Caki2 (cell line): ENCODE measurements around the gene RALGDS. TPM values are rescaled to one million over a fixed set of nuclear protein-coding genes. Genes with fewer than 3 reads are reported as not detected.

Source experiments
- DNase-seq: peaks from one replicate; pipeline ENCODE4 v3.0.0-alpha.2; 2015; ENCODE audit warnings: low read depth
- in situ Hi-C: cut with HindIII; loops from 2 replicates; pipeline ENCODE4 v1.10.0; 2016; ENCODE audit warnings: low sequenced_read_pairs, low pct_unique_long_range_greater_than_20kb, mixed read lengths
- total RNA-seq: library from RNA; depleted of rRNA; stranded (reverse); fragments of >200 nt; shearing (Covaris generic); gene quantifications from 2 replicates; pipeline ENCODE4 v1.2.3, GENCODE V29; 2014; ENCODE audit warnings: low replicate concordance

The RALGDS gene
- total RNA-seq, 1 experiment from 2014 or later: 18.6 TPM

DNA sequence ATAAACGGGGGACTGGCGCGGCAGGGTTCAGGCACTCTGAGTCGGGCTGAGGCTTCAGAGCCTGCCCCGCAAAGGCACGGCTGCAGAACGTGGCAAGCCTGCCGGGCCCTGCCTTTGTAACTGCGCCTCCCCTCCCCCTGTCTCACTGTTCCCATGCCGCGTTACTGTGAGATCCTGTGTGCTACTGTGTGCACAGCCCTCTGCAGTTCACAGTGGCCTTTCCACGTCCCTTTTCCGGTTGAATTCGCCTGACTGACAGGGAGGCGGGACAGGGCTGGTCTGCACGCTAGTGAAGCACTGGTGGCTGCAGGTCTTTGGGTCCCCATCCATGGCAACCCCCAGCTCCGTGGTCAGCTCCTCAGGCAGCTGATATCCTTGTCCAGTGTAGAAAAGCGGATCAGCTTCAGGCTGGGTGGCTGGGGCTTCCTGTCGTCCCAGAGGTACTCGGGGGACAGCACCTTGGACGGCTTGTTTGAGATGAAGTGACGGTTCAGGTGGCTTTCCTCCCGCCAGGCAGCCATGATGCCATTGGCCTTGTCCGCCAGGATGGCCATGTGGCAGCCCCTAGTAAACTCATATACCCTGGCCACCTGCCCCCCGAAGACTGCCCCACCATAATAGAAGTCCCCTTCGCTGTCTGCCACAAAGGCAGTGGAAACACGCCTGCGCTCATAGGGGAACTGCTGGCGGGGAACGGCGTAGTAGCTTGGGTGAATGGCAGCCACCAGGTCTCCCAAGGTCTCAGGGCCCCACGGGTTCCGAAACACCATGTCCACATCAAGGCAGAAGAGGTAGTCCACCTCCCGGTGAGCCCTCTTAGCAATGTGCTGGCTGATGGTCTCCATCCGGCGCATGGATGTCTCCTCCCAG is 32.4 kb upstream of the RALGDS start:
- in situ Hi-C loops: no loop called here
- DNase-seq: no peak

DNA sequence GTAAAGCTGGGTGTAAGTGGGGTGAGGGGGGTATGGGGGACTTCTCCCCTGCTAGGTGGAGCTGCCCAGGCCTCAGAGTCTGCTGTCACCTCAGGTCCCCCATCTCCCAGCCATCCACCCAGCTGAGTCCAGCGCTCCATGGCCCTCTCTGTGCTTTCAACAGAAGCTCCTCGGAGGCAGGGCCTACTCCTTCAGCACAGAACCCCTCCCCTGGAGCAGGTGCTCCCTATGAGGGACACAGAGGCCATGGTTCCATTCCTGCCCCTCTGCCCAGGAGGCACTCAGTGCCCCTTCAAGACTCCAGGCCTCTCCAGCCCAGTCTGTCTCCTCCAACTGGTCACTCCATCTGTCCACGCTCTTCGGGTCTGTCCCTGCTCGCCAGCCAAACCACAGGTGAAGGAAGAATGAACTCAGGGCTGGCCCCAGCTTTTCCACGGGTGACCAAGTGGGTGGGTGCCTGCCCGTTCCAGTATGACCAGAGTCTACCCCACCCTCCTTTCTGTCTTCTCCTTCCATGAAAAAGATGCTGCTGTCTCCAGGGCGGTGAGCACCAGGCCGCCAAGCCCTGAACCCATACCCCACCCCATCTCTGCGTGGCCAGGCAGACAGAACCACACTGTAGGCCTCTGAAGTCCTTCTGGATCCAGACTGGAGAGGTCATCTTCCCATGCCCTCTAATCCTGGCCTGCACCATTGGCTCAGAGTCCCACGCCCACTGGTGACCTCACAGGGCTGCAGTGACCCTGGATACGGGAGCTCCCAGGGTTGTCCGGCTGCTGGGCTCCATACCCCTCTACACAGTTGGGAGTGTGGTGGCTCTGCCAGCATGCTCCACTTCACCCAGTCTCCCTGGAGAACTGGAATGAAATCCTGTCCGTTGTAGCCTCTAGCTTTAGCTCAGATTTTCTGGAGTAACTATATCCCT is 30.8 kb upstream of the RALGDS start:
- no peak for DNase-seq
- in situ Hi-C loops: no loop called here

DNA sequence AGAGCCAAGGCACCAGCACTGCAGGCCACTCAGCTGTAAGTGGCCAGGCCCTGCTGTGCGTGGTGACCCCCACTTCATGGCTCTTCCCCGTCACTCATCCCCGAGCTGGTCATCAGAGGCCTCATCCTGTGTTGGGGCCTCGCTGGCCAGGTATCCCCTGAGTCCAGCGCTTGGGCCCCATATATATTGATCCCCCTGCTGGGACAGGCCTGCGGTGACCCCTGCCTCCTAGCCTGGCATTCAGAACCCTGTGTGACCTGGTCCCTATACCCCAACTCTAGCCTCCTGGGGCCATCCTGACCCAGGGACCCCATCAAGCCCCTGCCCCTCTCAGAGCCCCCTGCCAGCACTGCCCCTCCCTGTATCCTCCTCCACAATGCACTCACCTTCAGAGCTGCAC is 30.0 kb upstream of the RALGDS start:
- DNase-seq: no peak
- in situ Hi-C loops: no loop called here

DNA sequence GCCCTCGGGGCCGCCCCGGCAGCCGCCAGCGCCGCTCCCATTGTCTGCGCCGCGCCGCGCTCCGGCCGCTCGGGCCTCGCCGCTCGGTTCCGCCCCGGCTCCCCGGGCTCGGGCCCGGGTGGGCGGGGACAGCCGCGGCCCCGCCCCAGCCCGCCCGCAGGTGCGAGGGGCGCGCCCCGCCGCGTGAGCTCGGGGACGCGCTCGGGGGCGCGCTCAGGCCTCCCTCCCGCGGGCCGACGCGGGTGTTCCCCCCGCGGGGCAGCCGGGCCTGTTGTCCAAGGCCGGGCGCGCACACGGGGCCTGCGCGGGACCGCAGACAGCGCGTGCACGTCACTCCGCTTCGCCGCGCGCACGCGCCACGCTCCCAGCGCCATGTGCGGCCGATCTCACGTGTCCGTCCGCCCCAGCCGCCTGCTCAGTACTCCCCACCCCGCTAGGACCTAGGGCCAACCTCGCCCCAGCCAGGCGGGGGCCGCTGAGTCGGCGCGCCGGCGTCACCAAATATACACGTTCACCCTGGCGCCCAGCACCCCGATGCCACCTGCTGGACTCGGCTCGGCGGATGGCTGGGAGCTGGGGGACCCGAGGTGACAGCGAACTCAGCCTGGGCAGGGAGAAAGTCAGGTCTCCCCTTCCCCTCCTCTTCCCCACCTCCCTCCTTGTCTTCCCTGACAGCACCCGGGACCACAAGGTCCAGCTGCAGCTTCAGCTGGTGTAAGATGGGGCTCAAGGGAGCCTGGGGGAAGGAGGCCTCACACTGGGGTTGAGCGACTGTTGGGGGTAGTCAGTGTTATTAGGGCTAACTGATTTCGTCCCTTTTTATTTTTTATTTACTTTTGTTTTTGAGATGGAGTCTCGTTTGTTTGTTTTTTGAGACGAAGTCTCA is 28.3 kb upstream of the RALGDS start:
- in situ Hi-C loops: no loop called here
- DNase-seq: peak; percentile 94

DNA sequence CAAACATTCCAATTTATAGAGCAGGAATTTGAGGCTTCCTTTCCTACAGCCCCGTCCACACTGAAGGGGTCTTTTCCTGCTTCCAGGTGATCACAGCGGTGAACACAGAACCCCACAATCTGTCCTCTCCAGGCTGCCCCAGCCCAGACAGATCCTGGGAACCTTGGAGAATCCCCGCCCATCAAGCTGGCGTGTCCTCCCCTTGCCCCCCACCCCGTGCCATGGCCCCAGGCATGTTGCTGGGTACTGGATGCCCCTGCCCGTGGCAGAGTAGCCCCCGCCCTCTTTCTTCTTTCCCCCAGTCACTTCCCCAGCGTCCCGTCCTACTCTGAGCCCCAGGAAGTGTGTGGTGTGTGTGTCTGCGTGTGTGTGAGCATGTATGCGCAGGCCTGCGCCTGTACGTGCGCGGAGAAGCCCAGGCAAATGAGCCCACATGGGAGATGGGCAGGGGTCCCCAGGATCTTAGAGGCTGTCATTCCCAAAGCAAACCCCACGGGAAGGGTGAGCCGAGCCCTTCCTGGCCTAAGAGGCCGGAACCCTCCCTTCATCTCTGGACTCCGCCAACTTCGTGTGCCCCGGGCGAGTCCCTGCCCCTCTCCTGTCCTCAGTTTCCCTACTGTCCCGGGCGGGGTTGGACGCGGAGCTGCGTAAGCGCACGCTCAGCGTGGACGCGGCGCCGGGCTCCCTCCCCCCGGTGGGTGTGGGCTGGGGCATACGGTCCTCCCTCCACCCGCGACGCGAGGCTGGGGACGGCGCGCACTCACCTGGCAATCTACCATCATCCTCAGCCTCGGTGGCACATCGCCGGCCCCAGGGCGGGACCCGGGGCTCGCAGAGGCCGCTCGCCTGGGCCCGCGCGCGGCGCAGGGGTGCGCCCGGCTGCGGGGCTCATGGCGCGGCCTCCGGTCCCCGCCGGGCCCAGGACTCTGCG is 27.4 kb upstream of the RALGDS start:
- in situ Hi-C loops: no loop called here
- peak; percentile 47 for DNase-seq

DNA sequence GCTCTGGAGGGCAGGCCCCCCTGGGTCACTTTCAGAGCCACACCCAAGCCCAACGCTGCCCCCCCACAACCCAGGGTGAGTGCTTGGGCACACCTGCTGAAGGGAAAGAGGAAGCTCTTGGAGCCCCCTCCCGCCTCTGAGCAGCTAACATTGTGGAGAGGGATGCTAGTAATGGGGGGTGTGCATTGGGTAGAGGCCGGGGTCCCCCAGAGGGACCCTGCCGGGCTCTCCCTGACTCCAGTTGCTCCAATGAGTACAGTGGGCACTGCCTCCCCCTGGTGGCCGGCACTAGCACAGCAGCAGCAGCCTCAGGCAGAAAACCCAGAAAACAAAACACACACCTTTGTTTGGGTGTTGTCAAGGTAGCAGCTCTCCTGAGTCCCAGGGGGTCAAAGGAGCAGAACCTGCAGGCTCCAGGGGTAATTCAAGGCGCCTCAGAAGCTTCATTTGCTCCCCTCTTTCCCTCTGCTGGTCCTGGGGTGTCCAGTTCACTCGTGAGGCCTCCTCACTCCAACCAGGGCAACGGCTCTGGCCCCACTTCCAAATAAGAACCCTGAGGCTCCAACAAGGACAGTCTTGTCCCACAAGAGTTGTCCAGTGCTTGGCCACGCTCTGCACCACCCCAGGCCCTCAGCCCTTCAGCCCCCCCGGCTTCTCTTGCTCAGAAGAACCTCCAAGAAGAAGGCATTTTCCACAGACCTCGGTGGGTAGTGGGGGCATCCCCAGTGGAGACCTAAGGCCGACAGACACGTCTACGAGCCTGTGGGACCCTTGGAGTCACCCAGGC is 26.6 kb upstream of the RALGDS start:
- in situ Hi-C loops: no loop called here

DNA sequence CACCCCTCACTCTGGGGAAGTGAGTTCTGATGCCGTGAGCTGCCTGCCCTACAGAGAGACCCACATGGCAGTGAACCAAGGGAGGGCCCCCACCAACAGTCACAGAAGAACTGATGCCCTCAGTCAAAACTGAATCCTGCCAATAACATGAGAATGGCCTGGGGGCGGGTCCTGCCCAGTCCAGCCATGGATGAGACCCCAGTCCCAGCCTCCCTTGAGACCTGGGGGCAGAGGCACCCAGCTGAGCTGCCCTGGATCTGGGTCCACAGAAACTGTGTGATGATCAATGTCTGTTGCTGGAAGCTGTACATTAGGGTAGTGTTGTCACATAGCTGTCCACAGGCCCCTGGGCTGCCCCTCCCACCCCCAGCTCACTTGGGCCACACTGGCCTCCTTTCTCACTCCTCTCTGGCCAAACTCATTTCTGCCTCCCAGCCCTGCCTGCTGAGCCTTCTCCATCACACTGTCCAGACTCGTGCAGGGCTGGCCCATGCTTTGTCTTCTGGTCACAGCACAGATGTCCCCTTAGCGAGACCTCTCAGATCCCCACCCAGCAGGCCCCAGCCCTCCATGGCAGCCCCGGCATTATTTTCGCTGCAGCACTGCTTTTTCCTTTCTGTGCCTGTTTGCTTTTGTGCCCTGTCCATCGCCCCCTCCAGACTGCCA is 25.8 kb upstream of the RALGDS start:
- DNase-seq: no peak
- in situ Hi-C loops: no loop called here

More for the DNA sequence above, 26.6 kb upstream of the RALGDS start:
- peak; percentile 77 for DNase-seq

DNA sequence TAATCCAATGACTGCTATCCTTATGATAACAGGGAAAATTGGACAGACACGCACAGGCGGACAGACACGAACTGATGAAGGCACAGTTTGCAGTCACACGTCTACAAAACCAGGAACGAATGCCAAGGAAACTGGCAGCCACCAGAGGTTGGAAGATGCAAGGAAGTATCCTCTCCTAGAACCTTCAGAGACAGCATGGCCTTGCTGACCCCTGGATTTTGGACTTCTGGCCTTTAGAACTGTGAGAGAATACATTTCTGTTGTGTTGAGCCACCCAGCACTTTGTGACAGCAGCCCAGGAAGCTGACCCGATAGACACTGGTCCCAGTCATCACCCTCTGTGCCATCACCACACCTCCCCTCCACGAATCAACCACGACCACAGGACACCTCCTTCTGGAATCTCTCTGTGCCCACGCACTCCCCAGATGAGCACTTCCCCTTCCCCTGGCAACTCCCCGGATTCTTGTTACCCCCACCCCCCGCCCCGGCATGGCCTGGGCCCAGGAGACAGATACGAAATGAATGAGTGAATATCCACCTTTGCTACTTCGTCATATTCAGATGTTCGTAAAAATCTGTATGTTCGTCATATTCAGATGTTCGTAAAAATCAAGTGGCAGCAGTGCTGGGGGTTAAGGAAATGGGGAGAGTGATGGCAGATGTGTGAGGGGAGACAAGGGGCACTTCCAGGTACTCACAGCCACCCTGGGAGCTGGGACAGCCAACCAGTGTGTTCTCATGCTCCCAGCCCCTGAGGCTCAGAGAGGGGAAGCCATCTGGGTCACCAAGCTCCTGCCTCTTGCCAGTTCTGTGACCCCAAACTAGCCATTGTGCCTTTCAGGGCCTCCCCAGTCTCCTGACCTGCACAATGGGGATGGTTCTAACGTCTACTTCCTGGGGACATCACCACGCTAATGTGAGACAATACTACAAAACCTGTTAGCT is 24.1 kb upstream of the RALGDS start:
- in situ Hi-C loops: no loop called here
- DNase-seq: no peak

DNA sequence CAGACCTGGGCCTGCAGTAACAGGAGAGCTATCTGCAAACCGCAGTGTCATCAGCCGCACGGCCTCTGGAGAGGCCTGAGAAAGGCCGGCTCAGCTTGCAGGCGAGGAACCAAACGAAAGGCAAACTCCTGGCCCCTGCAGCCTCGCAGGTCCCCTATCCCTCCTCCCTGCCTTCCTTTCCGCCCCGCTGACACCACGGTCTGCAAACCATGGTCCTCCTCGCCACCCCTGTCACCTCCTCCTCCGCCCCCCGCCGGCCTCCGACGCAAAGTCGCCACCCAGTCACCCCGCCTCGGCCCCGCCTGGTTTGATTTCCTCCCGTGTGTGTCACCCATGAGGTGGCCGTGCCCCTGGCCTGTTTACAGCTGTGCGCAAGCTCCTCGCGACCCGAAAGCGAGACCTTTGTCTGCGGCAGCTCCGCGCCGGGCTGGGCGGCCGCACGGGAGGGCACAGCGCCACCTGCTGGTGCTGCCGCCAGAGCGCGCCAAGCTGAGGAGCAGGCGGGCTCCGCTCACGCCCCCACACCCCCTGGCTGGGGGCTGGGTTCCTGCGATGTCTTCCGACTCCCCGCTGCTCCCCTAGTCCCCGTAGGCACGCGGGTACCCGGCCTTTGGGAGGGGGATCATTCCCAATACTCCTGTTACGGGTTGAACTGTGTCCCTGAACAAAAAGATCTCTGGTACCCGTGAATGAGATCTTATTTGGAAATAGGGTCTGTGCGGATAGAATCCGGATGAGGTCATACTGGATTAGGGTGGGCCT is 23.3 kb upstream of the RALGDS start:
- DNase-seq: peak; percentile 86
- in situ Hi-C loops: no loop called here

DNA sequence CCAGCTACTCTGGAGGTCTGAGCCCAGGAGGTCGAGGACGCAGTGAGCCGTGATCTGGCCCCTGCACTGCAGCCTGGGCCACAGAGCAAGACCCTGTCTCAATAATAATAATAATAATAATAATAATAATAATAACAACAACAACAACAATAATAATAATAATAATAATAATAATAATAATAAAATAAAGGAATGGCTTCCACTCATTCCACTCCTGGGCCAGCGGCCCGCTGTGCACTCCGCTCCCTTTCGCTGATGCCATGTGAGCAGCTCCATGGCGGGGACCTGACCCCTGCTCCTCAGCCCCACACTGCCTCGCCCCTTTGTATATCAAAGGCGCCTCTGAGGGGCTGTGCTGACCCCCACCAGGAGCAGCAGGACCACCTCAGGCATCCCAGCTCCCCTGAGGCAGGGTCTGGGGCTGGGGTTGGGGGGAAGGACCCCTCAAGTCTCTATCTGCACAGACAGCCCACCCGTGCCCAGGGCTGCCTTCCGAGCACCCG is 22.6 kb upstream of the RALGDS start:
- no peak for DNase-seq
- in situ Hi-C loops: no loop called here

DNA sequence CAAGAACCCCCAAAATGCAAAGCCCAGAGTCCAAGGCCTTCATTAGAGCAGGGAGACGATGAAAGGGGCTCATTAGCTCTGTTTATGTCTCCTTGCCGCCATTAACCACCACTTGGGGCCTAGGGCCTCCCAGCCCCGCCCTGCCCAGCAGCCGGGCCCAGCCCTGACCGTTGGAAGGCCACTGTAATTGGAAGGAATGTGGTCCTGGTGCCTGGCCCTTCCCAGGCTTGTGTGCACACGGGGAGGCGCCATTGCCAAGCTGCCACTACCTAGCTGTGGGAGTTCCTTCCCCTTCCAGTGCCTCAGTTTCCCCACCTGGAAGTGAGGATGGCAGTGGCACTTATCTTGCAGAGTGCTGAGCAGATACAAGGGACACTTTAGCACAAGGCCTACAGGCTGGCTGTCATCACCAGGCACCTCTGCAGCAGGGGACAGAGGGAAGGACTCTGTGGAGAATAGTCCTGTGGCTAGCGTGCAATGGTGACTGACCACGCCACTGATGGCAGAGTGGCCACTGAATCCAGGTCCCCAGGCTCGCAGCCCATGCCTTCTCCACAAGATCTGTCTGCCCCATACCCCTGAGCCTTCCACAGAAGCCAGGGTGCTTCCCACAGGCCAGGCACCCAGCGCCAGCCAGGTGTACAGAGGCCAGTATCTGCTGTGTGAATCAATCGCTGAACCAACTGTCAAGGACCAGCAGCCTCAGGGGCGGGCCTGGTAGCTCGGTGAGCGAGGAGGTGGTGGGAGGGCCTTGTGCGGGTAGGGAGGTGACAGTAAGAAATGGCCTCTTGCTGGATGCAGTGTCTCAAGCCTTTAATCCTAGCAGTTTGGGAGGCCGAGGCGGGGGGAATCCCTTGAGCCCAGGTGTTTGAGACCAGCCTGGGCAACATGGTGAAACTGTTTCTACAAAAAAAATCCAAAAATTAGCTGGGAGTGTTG is 21.9 kb upstream of the RALGDS start:
- in situ Hi-C loops: no loop called here
- DNase-seq: no peak

DNA sequence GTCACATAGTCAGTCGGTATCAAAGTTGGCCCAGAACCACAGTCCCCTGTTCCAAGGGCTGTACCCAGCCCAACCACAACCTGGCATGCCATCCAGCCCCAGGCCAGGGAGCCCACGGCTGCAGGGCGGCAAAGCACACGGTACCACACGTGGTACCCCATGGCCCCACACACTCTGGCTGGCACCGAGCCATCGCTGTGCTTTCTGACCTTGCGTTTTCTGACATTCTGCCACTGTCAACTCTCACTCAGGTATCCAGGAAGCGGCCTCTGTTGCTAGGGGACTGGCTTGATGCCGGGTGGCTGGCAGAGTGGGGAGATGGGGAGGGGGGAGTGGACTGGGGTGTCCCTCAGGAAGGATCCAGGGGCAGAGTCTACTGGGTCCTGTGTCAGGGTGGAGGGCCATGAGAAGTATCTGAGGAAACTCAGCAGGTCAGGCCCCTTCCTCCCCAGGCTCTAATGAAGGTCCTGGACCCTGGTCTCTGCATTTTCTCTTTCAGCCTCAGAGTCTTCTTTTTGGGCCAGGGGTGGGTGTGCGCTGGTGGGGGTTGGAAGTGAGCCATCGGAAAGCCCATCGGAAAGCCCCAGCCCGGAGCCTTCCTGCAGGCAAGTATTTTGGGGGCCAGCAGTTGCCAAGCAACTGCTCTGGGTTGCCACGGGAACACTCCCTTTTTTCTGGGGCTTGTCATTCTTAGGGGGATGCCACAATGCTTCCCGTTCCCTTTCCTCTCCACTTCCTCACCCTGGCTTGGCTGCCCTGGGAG is 21.0 kb upstream of the RALGDS start:
- in situ Hi-C loops: no loop called here
- DNase-seq: no peak

DNA sequence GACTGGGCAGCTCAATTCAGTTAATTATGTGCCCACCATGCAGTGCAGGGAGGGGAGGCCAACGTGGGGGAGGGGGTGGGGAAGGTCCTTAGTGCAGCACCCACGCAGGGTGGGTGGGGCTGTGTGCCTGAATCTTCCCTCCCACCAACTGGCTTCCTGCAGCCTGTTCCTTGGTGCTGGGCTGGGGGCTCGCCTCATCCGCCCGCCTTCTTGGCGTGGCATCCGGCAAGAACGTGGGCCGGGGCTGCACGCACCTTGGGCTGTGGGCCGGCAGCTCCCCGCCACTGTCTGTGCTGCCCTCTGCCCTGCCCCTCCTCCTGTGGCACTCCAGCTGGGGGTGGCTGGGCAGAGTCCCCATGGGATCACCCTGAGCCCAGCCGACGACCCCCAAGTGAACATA is 19.6 kb upstream of the RALGDS start:
- in situ Hi-C loops: no loop called here
- no peak for DNase-seq
